ENCODE results near the gene RASA1. TPM values are rescaled to one million over a fixed set of nuclear protein-coding genes. Genes with fewer than 3 reads are reported as not detected.

RASA1 gene
- total RNA-seq, 2 donors from 2014 or later: 34.8 to 37.0 TPM

DNA sequence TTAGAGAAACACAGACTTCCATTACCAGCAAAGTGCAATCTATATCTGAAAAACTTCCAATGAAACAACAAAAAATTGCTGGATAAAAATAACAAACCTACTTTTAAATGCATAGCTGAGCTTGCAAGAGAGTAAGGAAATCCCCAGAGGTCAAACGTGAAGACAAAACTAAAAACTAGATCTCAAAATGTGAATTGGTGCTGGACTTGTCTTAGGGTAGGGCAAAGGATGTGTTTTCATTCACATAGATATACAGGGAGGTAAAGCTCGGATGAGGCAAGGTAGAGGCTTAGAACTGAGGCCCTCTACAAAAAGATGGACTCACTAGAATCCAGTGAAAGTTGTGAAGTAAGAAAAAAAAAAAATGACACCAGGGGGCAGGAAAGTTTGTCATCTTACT is 13.6 kb upstream of the RASA1 start:
- Histone ChIP-seq H3K4me1 (ENCODE audit: control insufficient read depth in 1 of 2, low read depth in 2 of 2) (peaks cover 0 to 7% of the 10 kb centered on the region in 2 donors), H3K4me3 (no peak overlapping the region), H3K36me3 (no peaks in the 10 kb centered on the region), H3K27ac (no peak overlapping the region), H3K27me3 (replicated peaks; ENCODE audit: insufficient read depth) (no peaks in the 10 kb centered on the region), H3K9me3 (no peaks in the 10 kb centered on the region)
- TF ChIP-seq, protein P1, sequence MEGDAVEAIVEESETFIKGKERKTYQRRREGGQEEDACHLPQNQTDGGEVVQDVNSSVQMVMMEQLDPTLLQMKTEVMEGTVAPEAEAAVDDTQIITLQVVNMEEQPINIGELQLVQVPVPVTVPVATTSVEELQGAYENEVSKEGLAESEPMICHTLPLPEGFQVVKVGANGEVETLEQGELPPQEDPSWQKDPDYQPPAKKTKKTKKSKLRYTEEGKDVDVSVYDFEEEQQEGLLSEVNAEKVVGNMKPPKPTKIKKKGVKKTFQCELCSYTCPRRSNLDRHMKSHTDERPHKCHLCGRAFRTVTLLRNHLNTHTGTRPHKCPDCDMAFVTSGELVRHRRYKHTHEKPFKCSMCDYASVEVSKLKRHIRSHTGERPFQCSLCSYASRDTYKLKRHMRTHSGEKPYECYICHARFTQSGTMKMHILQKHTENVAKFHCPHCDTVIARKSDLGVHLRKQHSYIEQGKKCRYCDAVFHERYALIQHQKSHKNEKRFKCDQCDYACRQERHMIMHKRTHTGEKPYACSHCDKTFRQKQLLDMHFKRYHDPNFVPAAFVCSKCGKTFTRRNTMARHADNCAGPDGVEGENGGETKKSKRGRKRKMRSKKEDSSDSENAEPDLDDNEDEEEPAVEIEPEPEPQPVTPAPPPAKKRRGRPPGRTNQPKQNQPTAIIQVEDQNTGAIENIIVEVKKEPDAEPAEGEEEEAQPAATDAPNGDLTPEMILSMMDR (IDR thresholded peaks at IDR 0.05): no peak
- ATAC-seq (ENCODE audit: insufficient number of reproducible peaks, low FRiP score, low read depth) (no peak), DNase-seq (ENCODE audit: low spot score) (no peak)

DNA sequence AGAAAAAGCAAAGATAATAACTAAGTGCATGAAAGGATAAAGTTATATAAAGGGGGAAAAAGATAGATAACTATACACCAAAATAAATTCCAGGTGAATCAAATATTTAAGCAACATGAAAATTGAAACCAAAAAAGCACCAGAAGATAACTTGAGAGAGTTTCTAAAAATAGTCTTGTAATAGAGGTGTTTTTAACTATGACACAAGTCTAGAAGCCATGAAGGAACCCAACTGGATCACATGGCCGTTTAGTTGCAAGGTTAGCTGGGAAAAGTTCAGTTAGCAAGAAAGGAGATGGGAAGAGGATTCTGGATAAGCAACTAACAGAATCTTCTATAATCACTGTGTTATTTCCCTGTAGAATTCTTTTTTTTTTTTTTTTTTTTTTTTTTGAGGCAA is 9.2 kb upstream of the RASA1 start:
- H3K4me1 ChIP-seq (ENCODE audit: control insufficient read depth in 1 of 2, low read depth in 2 of 2): peaks cover 0 to 7% of the 10 kb centered on the region in 2 donors

DNA sequence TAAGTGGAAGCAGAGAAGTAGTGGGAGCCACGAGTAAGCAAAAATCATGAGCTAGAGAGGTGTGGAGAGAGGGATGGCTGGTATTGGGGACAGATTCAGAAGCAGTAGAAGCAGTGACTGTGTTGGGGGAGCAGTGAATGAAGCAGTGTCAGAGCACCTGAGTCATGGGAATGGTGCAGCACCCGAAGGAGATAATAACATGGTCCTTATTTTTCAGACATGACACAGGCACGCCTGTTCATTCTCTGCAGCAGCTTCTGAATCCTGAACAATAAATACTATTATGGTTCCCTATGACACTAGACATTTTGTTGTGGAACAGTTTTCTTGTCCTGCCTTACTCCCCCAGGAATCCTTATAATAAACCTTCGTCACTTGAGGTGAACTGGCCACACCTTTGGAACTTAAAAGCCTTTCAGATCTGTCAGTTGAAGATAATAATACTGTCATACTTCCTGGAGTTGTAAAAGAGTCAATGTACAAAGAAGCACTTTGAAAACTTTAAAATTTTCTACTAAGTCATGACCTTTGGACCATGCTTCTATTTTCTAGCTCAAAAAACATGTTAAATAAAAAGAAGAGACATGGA is 7.0 kb upstream of the RASA1 start:
- ATAC-seq (ENCODE audit: insufficient number of reproducible peaks, low FRiP score, low read depth) (no peak), DNase-seq (ENCODE audit: low spot score) (no peak)
- Histone ChIP-seq H3K27ac (no peak overlapping the region), H3K27me3 (replicated peaks; ENCODE audit: insufficient read depth) (no peaks in the 10 kb centered on the region), H3K4me1 (ENCODE audit: control insufficient read depth in 1 of 2, low read depth in 2 of 2) (peaks cover 0 to 7% of the 10 kb centered on the region in 2 donors), H3K4me3 (no peak overlapping the region), H3K36me3 (no peaks in the 10 kb centered on the region), H3K9me3 (no peaks in the 10 kb centered on the region)
- TF ChIP-seq, protein P1 (IDR thresholded peaks at IDR 0.05): no peak

More for the DNA sequence above, 9.2 kb upstream of the RASA1 start:
- Histone ChIP-seq H3K4me3 (no peak overlapping the region), H3K9me3 (no peaks in the 10 kb centered on the region), H3K27ac (no peak overlapping the region), H3K27me3 (replicated peaks; ENCODE audit: insufficient read depth) (no peaks in the 10 kb centered on the region), H3K36me3 (no peaks in the 10 kb centered on the region)
- DNase-seq (ENCODE audit: low spot score) (no peak), ATAC-seq (ENCODE audit: insufficient number of reproducible peaks, low FRiP score, low read depth) (no peak)
- TF ChIP-seq, protein P1 (IDR thresholded peaks at IDR 0.05): no peak

DNA sequence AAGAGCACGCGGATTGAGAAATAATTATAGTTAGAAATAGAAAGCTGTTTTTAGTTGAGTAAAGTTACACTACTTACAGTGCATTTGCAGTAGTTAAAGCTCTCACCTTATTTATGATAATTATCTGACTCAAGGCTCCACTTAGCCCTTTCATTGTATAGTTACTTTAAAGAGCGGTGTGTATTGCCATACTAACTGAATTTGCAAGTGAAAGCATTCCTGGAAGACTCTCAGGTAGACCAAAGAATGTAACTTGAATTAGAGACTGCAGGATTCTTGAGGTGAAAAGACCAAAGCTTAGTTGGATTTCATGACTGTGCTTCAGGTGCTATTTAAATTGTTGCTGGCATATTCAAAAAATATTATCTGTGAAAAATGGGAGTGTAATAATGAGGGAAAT is 4.2 kb upstream of the RASA1 start:
- TF ChIP-seq, protein P1 (IDR thresholded peaks at IDR 0.05): no peak
- no peak overlapping the region for H3K4me3 ChIP-seq
- no peak for ATAC-seq (ENCODE audit: insufficient number of reproducible peaks, low FRiP score, low read depth)

DNA sequence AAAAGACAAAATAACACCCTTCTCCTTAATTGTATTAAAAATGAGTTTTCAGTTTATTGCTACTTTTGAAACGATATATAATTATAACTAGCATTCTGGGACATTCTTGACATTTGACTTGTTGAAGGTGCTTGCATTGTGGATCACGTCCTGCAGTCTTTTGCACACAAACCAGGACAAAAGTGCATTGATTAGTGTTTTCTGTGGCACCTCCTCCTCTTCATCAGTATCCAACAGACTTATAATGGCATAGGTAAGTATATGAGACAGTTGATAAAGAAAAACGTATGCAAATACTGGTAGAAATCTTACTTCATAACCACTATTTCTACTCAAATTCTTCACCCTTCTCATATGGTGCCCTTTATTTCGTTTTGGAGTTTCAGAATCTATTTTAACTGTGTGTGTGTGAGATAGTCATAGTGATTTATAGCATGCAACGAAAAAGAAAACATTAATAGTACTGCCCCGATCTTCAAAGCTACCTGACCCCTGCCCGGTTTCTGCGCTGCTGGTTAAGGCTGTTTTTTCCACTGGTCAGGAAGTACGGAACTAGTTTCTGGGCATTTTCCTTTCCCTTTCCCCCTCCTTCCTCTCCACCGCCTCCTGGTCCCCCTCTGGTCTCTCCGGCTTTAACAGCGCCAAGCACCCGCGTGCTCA is 639 bp upstream of the RASA1 start:
- TF ChIP-seq, protein P1 (IDR thresholded peaks at IDR 0.05): no peak
- peak; percentile 26 for ATAC-seq (ENCODE audit: insufficient number of reproducible peaks, low FRiP score, low read depth)
- peak overlapping the region; percentile 98 for H3K4me3 ChIP-seq

More for the DNA sequence above, 4.2 kb upstream of the RASA1 start:
- Histone ChIP-seq H3K27ac (no peak overlapping the region), H3K36me3 (no peaks in the 10 kb centered on the region), H3K9me3 (no peaks in the 10 kb centered on the region), H3K27me3 (replicated peaks; ENCODE audit: insufficient read depth) (no peaks in the 10 kb centered on the region), H3K4me1 (ENCODE audit: control insufficient read depth in 1 of 2, low read depth in 2 of 2) (peaks cover 0 to 5% of the 10 kb centered on the region in 2 donors)
- no peak for DNase-seq (ENCODE audit: low spot score)

More for the DNA sequence above, 639 bp upstream of the RASA1 start:
- no peak for DNase-seq (ENCODE audit: low spot score)
- H3K27me3 ChIP-seq (replicated peaks; ENCODE audit: insufficient read depth): no peaks in the 10 kb centered on the region
- peak overlapping the region; percentile 88 to 95 for H3K27ac ChIP-seq
- no peaks in the 10 kb centered on the region for H3K36me3 ChIP-seq
- H3K4me1 ChIP-seq (ENCODE audit: control insufficient read depth in 1 of 2, low read depth in 2 of 2): peaks cover 12 to 26% of the 10 kb centered on the region in 2 donors
- H3K9me3 ChIP-seq: no peaks in the 10 kb centered on the region
